HG03060 (cell line): ENCODE results near the gene ZDHHC11B.
"Not testable (repeated sequence)": the region's sequence is repeated elsewhere in the genome, so short reads cannot be mapped to it uniquely, and the experiment has no call there.

Experiments used
- ATAC-seq: cut with Tn5 transposase; IDR thresholded peaks from one replicate; pipeline ENCODE4 v1.9.1; 2021; ENCODE audit warnings: low read depth, moderate number of reproducible peaks; ENCODE audit not compliant: unreplicated experiment

ZDHHC11B gene

GRCh38 chr5:756865-757345, 27.6 kb downstream of the ZDHHC11B start:
- ATAC-seq: no peak

GRCh38 chr5:756171-756570, 28.4 kb downstream of the ZDHHC11B start:
- no peak for ATAC-seq

GRCh38 chr5:754143-754632, 30.3 kb downstream of the ZDHHC11B start:
- ATAC-seq: not testable (repeated sequence)

GRCh38 chr5:753567-754142, 30.9 kb downstream of the ZDHHC11B start:
- not testable (repeated sequence) for ATAC-seq

GRCh38 chr5:752532-753115, 31.9 kb downstream of the ZDHHC11B start:
- ATAC-seq: not testable (repeated sequence)

- ATAC-seq: not testable (repeated sequence)
Observed at GRCh38 chr5:751992-752391, 32.5 kb downstream of the ZDHHC11B start.

GRCh38 chr5:751496-751895, 33.0 kb downstream of the ZDHHC11B start:
- no peak for ATAC-seq

- ATAC-seq: not testable (repeated sequence)
Observed at GRCh38 chr5:750226-750625, 34.3 kb downstream of the ZDHHC11B start.

- no peak for ATAC-seq
Observed at GRCh38 chr5:749101-749670, 35.3 kb downstream of the ZDHHC11B start.

- not testable (repeated sequence) for ATAC-seq
Observed at GRCh38 chr5:748011-748980, 36.2 kb downstream of the ZDHHC11B start.

GRCh38 chr5:747303-747844, 37.2 kb downstream of the ZDHHC11B start:
- ATAC-seq: not testable (repeated sequence)

- ATAC-seq: no peak
Observed at GRCh38 chr5:746258-746761, 38.2 kb downstream of the ZDHHC11B start.

- not testable (repeated sequence) for ATAC-seq
Observed at GRCh38 chr5:745272-746142, 39.0 kb downstream of the ZDHHC11B start.

- ATAC-seq: not testable (repeated sequence)
Observed at GRCh38 chr5:743696-744404, 40.7 kb downstream of the ZDHHC11B start.

GRCh38 chr5:742276-742675, 42.3 kb downstream of the ZDHHC11B start:
- not testable (repeated sequence) for ATAC-seq

GRCh38 chr5:734145-734544, 50.4 kb downstream of the ZDHHC11B start:
- ATAC-seq: not testable (repeated sequence)

- ATAC-seq: not testable (repeated sequence)
Observed at GRCh38 chr5:732754-733454, 51.6 kb downstream of the ZDHHC11B start.

- not testable (repeated sequence) for ATAC-seq
Observed at GRCh38 chr5:729225-729624, 55.3 kb downstream of the ZDHHC11B start.
